ENCODE data around the gene RALGPS1.

DNA sequence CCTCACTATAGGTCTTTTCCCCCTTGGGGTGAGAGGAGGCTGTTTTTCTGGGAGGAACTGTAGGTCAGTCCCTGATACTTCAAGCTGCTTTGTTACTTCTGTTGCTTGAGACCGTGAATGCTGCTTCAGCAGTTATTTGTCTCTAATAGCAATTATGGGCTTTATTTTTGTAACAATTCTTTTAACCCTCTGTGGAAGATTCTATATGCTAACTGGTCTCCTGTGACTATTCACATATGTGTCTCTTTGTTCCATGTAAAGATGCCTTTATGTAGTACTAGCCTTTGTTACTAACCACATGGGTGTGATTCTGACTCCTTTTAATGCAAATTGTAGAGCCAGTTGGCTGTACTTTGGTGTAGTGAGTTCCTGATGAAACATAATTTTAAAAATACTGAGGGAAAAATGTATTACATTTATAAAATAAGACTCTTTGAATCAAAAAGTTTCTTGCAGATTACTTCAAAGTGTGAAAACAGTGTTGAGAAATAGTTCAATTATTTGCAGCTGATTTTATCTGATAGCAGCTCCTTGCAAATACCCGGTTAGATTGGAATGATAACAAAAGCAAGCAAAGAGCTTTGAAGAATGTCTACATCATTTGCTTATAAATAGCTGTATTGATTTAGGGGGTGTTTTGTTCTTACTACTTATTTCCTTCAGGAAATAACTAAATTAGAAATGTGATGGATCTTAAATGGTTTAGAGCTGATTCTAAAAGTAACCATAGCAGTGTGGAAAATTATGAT lies 161.2 kb downstream of the RALGPS1 start:
- TF ChIP-seq, protein P1, sequence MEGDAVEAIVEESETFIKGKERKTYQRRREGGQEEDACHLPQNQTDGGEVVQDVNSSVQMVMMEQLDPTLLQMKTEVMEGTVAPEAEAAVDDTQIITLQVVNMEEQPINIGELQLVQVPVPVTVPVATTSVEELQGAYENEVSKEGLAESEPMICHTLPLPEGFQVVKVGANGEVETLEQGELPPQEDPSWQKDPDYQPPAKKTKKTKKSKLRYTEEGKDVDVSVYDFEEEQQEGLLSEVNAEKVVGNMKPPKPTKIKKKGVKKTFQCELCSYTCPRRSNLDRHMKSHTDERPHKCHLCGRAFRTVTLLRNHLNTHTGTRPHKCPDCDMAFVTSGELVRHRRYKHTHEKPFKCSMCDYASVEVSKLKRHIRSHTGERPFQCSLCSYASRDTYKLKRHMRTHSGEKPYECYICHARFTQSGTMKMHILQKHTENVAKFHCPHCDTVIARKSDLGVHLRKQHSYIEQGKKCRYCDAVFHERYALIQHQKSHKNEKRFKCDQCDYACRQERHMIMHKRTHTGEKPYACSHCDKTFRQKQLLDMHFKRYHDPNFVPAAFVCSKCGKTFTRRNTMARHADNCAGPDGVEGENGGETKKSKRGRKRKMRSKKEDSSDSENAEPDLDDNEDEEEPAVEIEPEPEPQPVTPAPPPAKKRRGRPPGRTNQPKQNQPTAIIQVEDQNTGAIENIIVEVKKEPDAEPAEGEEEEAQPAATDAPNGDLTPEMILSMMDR (IDR thresholded peaks at IDR 0.05; ENCODE audit: low read depth, low read length), result no peak
- no peak for TF ChIP-seq EZH2phosphoT487 (IDR thresholded peaks at IDR 0.05; ENCODE audit: low read depth)

Measured in OCI-LY3 (cell line).